ENCODE results near the gene DISP1.
A peak's percentile ranks its signal among the peaks of the same experiment; 100 is the strongest.

Gene DISP1, protein sequence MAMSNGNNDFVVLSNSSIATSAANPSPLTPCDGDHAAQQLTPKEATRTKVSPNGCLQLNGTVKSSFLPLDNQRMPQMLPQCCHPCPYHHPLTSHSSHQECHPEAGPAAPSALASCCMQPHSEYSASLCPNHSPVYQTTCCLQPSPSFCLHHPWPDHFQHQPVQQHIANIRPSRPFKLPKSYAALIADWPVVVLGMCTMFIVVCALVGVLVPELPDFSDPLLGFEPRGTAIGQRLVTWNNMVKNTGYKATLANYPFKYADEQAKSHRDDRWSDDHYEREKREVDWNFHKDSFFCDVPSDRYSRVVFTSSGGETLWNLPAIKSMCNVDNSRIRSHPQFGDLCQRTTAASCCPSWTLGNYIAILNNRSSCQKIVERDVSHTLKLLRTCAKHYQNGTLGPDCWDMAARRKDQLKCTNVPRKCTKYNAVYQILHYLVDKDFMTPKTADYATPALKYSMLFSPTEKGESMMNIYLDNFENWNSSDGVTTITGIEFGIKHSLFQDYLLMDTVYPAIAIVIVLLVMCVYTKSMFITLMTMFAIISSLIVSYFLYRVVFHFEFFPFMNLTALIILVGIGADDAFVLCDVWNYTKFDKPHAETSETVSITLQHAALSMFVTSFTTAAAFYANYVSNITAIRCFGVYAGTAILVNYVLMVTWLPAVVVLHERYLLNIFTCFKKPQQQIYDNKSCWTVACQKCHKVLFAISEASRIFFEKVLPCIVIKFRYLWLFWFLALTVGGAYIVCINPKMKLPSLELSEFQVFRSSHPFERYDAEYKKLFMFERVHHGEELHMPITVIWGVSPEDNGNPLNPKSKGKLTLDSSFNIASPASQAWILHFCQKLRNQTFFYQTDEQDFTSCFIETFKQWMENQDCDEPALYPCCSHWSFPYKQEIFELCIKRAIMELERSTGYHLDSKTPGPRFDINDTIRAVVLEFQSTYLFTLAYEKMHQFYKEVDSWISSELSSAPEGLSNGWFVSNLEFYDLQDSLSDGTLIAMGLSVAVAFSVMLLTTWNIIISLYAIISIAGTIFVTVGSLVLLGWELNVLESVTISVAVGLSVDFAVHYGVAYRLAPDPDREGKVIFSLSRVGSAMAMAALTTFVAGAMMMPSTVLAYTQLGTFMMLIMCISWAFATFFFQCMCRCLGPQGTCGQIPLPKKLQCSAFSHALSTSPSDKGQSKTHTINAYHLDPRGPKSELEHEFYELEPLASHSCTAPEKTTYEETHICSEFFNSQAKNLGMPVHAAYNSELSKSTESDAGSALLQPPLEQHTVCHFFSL (N-terminal part only)

GRCh38 chr1:222814536-222815439, at the start of gene DISP1:
DISP1 (plus strand) TSS chr1:222815039; CDS start chr1:222942824, 127,785 bp downstream.
- DNase-seq: peak; percentile 69

- no peak for DNase-seq
Measured at GRCh38 chr1:222767152-222767571, 47.7 kb upstream of the DISP1 start.

- no peak for DNase-seq
Measured at GRCh38 chr1:222768592-222768991, 46.2 kb upstream of the DISP1 start.

DNA sequence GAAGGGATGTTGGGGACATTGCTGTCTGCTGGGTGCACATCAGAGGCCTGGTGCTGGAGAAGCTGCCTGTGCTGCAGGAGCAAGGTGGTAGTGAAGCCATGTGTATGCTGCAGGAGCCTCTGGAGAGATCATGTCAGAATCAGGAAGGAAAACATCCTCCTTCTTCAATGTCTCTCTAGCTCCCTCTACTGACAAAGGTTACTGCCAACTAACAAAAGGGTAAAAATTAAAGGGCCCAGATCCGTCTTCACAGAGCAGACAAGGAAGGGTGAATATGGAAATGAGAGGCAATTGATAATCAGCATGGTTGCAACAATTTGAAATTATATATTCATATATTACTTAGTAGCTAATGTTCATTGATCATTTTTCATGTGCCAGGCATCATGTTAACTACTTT, 45.7 kb upstream of the DISP1 start:
- no peak for DNase-seq

GRCh38 chr1:222769971-222770620, 44.7 kb upstream of the DISP1 start:
- DNase-seq: no peak

DNA sequence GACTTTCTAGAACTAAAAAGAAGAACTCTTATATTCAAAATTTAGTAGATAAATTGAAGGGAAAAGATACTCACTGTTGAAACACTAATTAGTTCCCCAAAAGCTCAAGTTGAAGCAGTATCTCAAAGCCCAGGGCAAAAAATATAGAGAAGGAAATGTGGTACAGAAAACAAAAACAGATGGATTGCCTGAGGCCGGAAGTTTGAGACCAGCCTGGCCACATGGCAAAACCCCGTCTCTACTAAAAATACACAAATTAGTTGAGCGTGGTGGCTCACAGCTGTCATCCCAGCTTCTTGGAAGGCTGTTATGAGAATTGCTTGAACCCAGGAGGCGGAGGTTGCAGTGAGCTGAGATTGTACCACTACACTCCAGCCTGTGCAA, 41.9 kb upstream of the DISP1 start:
- no peak for DNase-seq

- no peak for DNase-seq
Measured at GRCh38 chr1:222777463-222777862, 37.4 kb upstream of the DISP1 start.

GRCh38 chr1:222777977-222778376, 36.9 kb upstream of the DISP1 start:
- DNase-seq: no peak

DNA sequence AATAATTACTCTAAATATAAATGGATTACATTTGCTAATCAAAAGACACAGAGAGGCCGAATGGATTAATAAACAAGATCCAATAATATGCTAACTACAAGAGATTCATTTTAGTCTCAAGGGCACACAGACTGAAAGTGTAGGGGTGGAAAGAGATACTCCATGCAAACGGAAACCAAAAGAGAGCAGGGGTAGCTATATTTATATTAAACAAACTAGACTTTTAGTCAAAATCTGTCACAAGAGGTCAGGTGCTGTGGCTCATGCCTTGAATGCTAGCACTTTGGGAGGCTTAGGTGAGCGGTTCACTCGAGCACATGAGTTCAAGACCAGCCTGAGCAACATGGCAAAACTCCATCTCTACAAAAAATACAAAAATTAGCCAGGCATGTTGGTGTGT, 33.6 kb upstream of the DISP1 start:
- DNase-seq: no peak

DNA sequence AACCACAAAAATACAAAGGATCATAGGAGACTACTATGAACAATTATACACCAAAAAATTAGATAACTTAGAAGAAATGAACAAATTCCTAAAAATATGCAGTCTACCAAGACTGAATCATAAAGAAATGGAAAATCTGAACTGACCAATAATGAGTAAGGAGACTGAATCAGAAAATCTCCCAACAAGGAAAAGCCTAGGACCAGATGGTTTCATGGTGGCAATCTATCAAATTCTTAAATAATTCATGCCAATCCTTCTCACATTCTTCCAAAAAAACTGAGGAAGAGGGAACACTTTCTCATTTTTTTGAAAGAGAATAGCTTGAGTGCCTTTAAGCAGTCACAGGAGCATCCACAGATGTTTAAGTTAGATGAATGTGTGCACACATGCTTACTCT, 31.8 kb upstream of the DISP1 start:
- DNase-seq: no peak

- no peak for DNase-seq
Measured at GRCh38 chr1:222784371-222784770, 30.5 kb upstream of the DISP1 start.

- DNase-seq: no peak
Measured at GRCh38 chr1:222784916-222785315, 29.9 kb upstream of the DISP1 start.

DNA sequence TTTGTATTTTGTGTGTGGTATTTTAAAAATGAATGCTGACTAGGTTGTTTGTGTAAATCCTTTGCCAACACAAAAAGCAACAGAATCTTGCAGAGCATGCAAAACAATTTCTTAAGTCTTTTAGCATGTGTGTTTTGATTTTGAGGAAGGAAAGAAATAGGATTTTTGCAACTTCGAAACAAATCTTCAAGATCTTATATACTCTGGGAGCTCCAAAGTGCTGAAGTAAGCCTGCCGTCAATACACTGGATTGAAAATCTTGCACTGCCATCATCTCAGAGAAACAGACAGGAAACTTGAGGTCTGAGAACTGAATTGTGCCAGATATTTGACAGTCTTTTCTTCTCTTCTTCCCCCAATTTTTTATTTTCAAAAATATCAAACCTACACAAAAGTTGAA, 29.3 kb upstream of the DISP1 start:
- DNase-seq: no peak

- no peak for DNase-seq
Measured at GRCh38 chr1:222786121-222786520, 28.7 kb upstream of the DISP1 start.

- no peak for DNase-seq
Measured at GRCh38 chr1:222787729-222788128, 27.1 kb upstream of the DISP1 start.

GRCh38 chr1:222788402-222789156, 26.3 kb upstream of the DISP1 start:
- DNase-seq: no peak

- no peak for DNase-seq
Measured at GRCh38 chr1:222790115-222790514, 24.7 kb upstream of the DISP1 start.

GRCh38 chr1:222790520-222790919, 24.3 kb upstream of the DISP1 start:
- no peak for DNase-seq

- DNase-seq: no peak
Measured at GRCh38 chr1:222791006-222791710, 23.7 kb upstream of the DISP1 start.

DNA sequence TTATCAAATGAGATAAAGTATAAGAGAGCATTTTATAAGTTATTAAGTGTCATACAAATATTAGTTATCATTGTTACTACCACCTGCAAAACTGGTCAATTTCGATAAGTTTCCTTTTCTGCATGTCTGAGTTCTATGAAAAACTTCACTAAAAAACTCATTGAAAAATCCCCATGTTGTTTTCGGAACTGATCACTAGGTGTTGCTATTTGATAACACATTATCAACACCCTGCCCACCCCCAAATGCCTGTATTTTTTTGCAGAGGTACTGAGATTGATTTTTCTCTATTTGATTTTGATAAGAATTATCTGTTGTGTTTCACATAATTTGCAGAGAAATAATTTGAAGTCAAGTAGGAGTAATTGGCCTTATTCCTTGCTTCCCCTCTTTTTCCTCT, 22.1 kb upstream of the DISP1 start:
- no peak for DNase-seq

Measured in stimulated activated CD4-positive, alpha-beta T cell treated with anti-CD3 and anti-CD28 coated beads, Interleukin-4, amount 100 ng/mL, for 1 hour (primary cell).